ELR (cell line): ENCODE results near the gene ILF2.
"Not testable (repeated sequence)": the region's sequence is repeated elsewhere in the genome, so short reads cannot be mapped to it uniquely, and the experiment has no call there.

ENCODE experiments used
- DNase-seq: peaks from one replicate; pipeline ENCODE4 v3.0.0-alpha.2; 2015; ENCODE audit warnings: low read depth

ILF2 gene

GRCh38 chr1:153649137-153649862, 21.5 kb downstream of the ILF2 start:
- no peak for DNase-seq

- DNase-seq, result no peak
These were observed 22.7 kb downstream of the ILF2 start for GRCh38 chr1:153648000-153648643.

- no peak for DNase-seq
These were observed 23.5 kb downstream of the ILF2 start for GRCh38 chr1:153647346-153647714.

- DNase-seq, result no peak
These were observed 24.0 kb downstream of the ILF2 start for GRCh38 chr1:153646672-153647345.

- no peak for DNase-seq
These were observed 27.0 kb downstream of the ILF2 start for GRCh38 chr1:153643816-153644215.

- DNase-seq, result no peak
These were observed 27.7 kb downstream of the ILF2 start for GRCh38 chr1:153643100-153643499.

- DNase-seq, result no peak
These were observed 28.6 kb downstream of the ILF2 start for GRCh38 chr1:153642161-153642560.

GRCh38 chr1:153640861-153641260, 29.9 kb downstream of the ILF2 start:
- no peak for DNase-seq

- DNase-seq, result not testable (repeated sequence)
These were observed 30.6 kb downstream of the ILF2 start for GRCh38 chr1:153640213-153640612.

- DNase-seq, result no peak
These were observed 31.5 kb downstream of the ILF2 start for GRCh38 chr1:153639280-153639679.

- DNase-seq, result no peak
These were observed 32.5 kb downstream of the ILF2 start for GRCh38 chr1:153638261-153638660.

GRCh38 chr1:153636312-153636711, 34.5 kb downstream of the ILF2 start:
- no peak for DNase-seq

- no peak for DNase-seq
These were observed 34.9 kb downstream of the ILF2 start for GRCh38 chr1:153635872-153636271.

- peak; percentile 99 for DNase-seq
These were observed 36.8 kb downstream of the ILF2 start, which contains the start of gene CHTOP for GRCh38 chr1:153633754-153634665. TSS of gene CHTOP (plus strand) at chr1:153634066. CDS start at chr1:153636589, 2,523 bp downstream.

- DNase-seq, result no peak
These were observed 37.5 kb downstream of the ILF2 start for GRCh38 chr1:153633161-153633753.

GRCh38 chr1:153631047-153632022, 39.5 kb downstream of the ILF2 start:
- DNase-seq, result peak; percentile 22

- no peak for DNase-seq
These were observed 40.4 kb downstream of the ILF2 start for GRCh38 chr1:153630384-153630783.

GRCh38 chr1:153629971-153630370, 40.8 kb downstream of the ILF2 start:
- DNase-seq, result no peak

- no peak for DNase-seq
These were observed 41.5 kb downstream of the ILF2 start for GRCh38 chr1:153629343-153629665.

GRCh38 chr1:153628638-153629342, 42.0 kb downstream of the ILF2 start:
- no peak for DNase-seq
